Peyer's patch (tissue), 4 donors: ENCODE data around the gene ADRA2C.

ENCODE experiments used
- CTCF ChIP-seq, 6 experiments: fragments of 450-650 bp in 4 of 6; fragments of 200-600 bp in 2 of 6; sonication (generic) in 1 of 6; IDR thresholded peaks; one replicate each; pipeline ENCODE4 v1.5.1; 2017 to 2019; ENCODE audit warnings: antibody characterized with exemption in 6 of 6, mild to moderate bottlenecking in 3 of 6, moderate library complexity in 1 of 6
- POLR2A ChIP-seq, 2 donors: fragments of 450-650 bp; IDR thresholded peaks; one replicate each; pipeline ENCODE4 v1.5.1; 2017; ENCODE audit warnings: antibody characterized with exemption in 2 of 2, mild to moderate bottlenecking in 2 of 2, moderate library complexity in 2 of 2

GRCh38 chr4:3805026-3805425 lies 38.8 kb downstream of the ADRA2C start:
- TF ChIP-seq CTCF (IDR thresholded peaks at IDR 0.05) (no peak), POLR2A (IDR thresholded peaks at IDR 0.05) (no peak)
